ENCODE measurements around the gene SYN1.

SYN1 gene

DNA sequence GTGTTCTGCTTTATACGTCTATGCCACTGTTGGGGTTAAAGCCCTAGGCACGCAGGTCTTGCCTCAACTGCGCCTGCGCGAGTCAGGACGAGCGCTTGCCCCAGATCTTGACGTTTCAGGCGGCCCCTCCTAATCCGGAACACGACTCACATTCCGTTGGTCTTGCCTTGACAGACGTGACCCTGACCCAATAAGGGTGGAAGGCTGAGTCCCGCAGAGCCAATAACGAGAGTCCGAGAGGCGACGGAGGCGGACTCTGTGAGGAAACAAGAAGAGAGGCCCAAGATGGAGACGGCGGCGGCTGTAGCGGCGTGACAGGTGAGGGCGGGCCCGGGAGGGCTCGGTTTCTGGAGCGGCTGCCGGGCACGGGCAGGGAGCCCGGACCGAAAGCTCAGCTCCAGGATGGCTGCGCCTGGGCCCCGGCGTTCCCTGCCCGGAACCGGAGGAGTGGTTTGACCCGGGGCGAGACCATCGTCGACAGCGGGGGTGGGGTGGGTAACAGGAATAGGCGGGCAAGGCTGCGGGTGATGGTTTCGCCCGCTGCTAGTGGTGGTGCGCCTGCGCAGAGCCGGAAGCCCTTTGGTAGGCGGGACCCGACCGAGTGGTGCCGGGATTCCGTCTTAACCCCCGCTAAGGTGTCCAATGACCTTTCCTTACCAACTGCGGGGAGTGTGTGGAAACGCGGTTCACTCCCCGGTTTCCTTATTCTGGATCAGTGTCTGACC lies 58.6 kb downstream of the SYN1 start, which contains the start of gene ARAF:
Gene ARAF, plus strand, starts transcription at position 272 of the 725 bp plus-strand sequence. CDS start 1,763 bp downstream, outside the sequence.
- H3K27ac ChIP-seq: peak within 1 kb of the TSS; percentile 85 to 90
- DNase-seq (ENCODE audit: low spot score): peak; percentile 97
- TF ChIP-seq, protein P1, sequence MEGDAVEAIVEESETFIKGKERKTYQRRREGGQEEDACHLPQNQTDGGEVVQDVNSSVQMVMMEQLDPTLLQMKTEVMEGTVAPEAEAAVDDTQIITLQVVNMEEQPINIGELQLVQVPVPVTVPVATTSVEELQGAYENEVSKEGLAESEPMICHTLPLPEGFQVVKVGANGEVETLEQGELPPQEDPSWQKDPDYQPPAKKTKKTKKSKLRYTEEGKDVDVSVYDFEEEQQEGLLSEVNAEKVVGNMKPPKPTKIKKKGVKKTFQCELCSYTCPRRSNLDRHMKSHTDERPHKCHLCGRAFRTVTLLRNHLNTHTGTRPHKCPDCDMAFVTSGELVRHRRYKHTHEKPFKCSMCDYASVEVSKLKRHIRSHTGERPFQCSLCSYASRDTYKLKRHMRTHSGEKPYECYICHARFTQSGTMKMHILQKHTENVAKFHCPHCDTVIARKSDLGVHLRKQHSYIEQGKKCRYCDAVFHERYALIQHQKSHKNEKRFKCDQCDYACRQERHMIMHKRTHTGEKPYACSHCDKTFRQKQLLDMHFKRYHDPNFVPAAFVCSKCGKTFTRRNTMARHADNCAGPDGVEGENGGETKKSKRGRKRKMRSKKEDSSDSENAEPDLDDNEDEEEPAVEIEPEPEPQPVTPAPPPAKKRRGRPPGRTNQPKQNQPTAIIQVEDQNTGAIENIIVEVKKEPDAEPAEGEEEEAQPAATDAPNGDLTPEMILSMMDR (IDR thresholded peaks at IDR 0.05): no peak
- H3K4me3 ChIP-seq: peak within 1 kb of the TSS; percentile 71

DNA sequence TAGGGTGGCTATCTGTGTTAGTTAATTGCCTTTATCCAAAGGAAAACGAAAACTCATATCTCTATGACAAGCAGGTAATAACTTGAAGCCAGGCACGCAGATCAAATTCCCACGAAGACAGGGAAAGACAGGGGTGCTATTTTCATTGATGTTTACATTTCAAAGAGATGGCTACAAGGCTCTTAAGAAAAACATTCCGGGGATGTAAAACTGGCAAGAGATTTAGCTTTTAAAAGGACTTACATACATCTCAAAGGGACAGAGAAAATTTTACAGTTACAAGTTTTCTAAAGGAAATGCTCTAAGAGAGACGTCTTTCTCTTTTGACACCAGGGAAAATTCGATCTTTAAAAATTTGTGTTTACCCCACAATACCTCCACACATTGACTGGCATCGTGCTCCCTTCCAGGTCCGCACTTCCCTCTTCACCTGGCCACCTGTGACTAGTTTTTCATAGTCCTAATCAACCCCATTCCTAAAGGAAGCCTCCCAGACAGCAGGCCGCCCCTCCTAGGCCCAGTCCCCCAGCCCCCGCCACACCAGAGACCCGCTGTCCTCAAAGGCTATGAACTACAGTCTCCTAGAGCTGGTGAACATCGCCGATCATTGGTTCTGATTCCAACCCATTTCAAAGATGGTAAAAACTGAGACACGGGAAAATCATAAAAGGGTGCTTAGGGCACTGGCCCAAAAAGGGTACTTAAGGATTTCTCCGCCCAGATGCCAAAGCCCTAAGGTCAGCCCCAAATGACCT lies 59.3 kb downstream of the SYN1 start:
- DNase-seq (ENCODE audit: low spot score): no peak
- peak overlapping the region; percentile 85 to 90 for H3K27ac ChIP-seq
- TF ChIP-seq, protein P1 (IDR thresholded peaks at IDR 0.05): no peak
- H3K4me3 ChIP-seq: peak overlapping the region; percentile 71

DNA sequence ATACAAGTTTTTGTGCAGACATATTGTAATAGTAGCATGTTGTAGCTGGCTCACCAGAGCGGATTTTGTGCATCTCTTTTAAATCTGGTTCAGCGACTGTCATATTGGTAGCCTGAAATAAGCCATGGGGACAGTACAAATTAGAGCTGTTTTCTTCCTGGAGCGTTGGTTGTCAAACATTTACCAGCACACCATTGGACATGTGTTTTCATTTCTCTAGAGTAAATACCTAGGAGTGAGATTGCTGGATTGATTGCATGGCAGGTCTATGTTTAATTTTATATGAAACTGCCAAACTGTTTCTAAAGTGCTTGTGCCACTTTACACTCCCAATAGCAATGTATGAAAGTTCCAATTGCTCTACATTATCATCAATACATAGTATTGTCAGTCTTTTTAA lies 61.2 kb downstream of the SYN1 start:
- DNase-seq (ENCODE audit: low spot score): no peak
- no peak overlapping the region for H3K4me3 ChIP-seq
- TF ChIP-seq, protein P1 (IDR thresholded peaks at IDR 0.05): no peak
- H3K27ac ChIP-seq: no peak overlapping the region

DNA sequence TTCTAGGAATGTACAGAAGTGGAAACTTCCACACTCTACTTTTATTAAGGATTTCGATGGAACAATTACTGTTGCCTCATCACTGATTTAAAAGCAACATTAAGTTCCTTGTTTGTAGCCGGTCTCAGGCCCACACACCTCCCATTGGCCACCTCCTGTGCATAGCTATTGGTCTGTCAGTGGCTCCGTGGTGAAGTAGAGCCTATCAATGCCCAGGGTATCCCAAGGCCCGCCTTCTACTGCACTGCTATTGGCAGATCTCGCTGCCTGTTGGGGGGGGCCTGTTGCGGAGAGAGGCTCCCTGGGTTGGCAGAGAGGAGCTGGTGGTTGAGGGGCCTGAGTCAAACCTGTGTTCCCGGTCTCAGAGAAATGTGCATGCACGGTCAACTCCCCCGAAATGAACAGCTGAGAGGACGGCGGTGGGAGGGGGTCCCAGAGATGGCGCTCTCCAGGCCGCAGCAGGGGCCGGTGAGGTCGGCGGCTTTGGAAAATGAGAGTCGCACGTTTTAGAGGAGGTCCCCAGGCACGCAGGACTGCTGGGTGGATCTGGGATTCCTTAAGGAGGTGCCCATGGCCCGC lies 63.5 kb downstream of the SYN1 start:
- TF ChIP-seq, protein P1 (IDR thresholded peaks at IDR 0.05): no peak
- Histone ChIP-seq H3K27ac (peak overlapping the region; percentile 69 to 92), H3K4me3 (peak overlapping the region; percentile 68)
- DNase-seq (ENCODE audit: low spot score): peak; percentile 94

DNA sequence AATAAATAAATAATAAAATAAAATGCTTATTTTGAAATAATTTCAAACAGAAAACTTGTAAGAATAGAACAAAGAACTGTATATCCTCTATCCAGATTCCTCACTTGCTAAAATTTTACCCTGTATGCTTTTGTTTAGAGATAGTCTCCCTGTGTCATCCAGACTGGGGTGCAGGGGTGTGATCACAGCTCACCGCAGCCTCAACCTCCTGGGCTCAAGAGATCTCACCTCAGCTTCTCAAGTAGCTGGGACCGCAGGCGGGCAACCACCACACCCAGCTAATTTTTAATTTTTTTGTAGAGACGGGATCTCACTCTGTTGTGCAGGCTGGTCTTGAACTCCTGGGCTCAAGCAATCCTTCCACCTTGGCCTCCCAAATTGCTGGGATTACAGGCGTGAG lies 76.2 kb downstream of the SYN1 start:
- TF ChIP-seq, protein P1 (IDR thresholded peaks at IDR 0.05): no peak
- no peak overlapping the region for H3K4me3 ChIP-seq
- DNase-seq (ENCODE audit: low spot score): no peak
- H3K27ac ChIP-seq: no peak overlapping the region

DNA sequence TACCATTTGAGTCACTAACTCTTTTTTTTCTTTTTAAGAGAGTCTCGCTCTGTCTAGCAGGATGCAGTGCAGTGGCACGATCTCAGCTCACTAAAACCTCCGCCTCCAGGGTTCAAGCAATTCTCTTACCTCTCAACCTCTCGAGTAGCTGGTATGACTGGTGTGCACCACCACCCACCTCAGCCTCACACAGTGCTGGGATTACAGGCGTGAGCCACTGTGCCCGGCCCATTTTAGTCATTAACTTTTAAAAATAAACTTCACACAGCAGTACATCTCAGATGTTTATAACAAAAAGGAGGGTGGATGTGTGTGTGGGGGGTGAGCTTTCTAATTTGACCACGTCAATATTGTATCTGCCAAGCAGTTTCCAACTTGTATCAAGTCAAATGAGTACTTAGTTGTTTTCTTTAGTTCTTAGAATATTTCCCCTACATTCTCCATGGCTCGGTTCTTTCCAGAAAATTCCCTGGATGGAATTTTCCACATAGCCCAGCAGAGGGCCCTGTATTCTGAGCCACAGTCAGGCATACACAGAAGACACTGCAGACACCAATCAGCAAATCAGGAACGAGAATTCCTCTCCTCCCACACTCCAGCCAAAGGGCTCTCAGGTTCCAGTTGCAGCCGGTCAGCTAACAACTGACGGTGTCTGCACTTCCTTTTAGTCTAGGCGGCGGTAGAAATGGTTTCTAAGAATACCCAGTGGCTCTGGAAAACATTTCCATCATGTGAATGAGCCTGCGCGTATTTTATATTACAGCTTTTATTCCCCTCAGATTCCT lies 78.7 kb downstream of the SYN1 start:
- TF ChIP-seq, protein P1 (IDR thresholded peaks at IDR 0.05): peak; percentile 35
- peak; percentile 85 for DNase-seq (ENCODE audit: low spot score)
- Histone ChIP-seq H3K4me3 (no peak overlapping the region), H3K27ac (peak overlapping the region; percentile 46 to 82)

Data from coronary artery (tissue), 2 donors.